GM21717 (cell line): ENCODE measurements around the gene ALDH1A1.

Source experiments
- ATAC-seq: cut with Tn5 transposase; IDR thresholded peaks from one replicate; pipeline ENCODE4 v1.9.1; 2021; ENCODE audit warnings: mild to moderate bottlenecking, moderate library complexity; ENCODE audit not compliant: unreplicated experiment

The ALDH1A1 gene

GRCh38 chr9:72921888-72922654, 30.8 kb downstream of the ALDH1A1 start:
- ATAC-seq = no peak

DNA sequence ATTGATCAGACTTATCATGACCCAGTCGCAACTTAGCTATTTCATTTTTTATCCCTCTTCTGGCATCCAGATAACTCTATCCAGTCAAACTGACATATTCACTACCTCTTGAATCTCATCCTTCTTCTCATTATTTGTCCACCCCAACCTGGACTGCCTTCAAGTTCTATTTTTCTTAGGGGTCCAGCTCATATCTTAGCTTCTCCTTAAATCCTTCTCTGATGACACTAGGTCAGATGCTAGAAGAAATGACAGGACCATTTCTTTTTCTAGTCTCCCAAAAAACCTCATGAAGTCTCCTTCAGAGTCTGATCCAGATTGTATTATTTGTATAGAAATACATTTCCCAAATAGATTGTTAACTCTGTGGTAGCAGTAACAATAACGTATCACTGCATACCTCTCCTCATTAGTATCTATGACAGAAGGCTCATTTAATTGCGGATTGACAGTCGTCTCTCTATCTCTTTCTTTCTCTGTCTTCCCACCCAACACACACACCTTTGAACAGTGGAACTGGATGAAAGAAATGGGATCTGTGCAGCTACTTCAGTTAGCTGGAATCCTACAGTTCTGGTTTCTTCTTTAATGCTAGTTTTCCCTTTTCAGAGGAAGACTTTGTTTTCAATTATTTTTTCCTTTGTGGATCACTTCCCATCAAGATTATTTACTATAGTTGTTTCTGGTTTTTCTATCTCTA, 33.5 kb downstream of the ALDH1A1 start:
- ATAC-seq = no peak

DNA sequence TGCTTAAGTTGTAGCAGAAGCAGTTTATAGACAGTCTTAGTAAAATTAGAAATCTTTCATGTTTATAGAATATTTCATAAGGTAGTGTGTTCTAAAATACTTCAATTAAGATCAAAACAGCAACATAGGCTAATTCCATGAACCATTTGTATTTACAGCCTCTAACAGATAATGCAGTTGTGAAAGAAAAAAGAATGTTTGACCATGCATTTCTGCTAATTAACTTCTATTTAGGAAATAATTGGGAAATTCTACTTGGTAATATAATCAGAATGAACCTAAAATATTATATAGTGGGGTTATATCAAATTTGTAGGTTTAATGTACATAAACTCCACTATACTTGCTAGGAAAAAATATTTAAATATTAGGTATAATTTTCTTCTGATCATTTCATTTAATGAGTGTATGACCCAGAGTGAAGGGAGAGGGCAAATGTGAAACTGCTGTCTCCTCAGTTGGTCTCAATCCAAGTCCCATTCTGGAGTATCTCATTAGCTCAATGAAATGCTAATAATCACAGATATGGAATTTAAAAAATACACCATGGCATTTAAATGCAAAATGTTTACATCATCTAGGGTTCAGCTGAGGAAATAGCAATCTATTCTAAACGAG, 34.9 kb downstream of the ALDH1A1 start:
- ATAC-seq = no peak

DNA sequence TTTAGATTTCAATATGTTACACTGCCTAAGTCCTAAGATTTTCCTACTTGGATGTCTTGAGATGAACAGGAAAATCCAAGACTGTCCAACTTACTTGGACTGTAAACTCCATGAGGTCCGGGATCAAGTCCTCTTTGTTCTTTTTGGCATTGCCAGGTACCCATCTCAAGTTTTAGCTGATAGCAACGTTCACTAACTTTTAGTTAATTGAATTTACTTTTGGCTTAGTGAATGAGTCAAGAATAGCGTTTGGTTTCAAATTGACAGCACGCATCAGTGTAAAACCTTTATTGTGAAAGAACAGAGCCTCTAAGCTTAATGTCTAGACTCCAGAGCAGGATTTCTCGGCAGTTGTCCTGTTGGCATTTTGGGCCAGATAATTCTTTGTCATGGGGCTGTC, 37.2 kb downstream of the ALDH1A1 start:
- no peak for ATAC-seq

DNA sequence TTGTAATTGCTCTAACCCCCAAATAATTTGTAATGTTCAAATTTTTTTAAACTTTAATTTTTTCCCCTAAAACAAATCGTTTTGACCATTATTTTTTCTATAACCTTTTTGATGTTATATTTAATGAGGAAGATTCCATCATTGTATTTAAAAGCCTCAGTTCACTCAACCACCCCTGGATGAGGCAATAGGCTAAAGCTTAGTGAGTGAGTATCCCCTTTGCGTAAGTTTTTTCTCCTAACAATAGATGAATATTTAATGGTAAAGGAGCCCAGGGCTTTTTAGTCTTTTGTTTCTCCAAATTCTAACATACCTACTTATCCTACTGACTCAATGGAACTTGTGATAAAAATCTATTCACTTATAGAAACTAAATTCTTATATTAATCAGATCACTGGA, 38.1 kb downstream of the ALDH1A1 start:
- no peak for ATAC-seq

- no peak for ATAC-seq
Measured at GRCh38 chr9:72913382-72914009, 39.4 kb downstream of the ALDH1A1 start.

GRCh38 chr9:72912476-72913381, 40.1 kb downstream of the ALDH1A1 start:
- ATAC-seq = no peak

GRCh38 chr9:72911816-72912215, 41.0 kb downstream of the ALDH1A1 start:
- no peak for ATAC-seq

- no peak for ATAC-seq
Measured at GRCh38 chr9:72911247-72911775, 41.5 kb downstream of the ALDH1A1 start.

DNA sequence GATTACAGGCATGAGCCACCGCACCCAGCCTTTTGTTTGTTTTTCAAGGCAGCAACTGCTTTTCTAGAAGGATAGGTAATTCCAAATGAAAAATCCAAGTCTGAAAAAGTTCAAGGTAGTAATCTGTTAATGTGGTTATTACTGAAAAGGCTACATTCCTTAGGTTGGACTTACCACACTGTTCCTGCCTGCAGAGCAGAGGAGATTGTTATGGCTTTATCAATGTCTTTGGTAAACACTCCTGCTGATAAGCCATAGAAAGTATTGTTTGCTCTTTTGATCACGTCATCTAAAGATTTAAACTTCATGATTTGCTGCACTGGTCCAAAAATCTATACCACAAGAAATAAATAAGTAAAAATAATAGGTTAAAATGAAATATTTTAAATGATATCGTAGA, 43.4 kb downstream of the ALDH1A1 start:
- ATAC-seq = no peak

- ATAC-seq = no peak
Measured at GRCh38 chr9:72907421-72907820, 45.4 kb downstream of the ALDH1A1 start.

- ATAC-seq = no peak
Measured at GRCh38 chr9:72906810-72907209, 46.0 kb downstream of the ALDH1A1 start.

GRCh38 chr9:72905514-72906480, 47.1 kb downstream of the ALDH1A1 start:
- ATAC-seq = no peak

DNA sequence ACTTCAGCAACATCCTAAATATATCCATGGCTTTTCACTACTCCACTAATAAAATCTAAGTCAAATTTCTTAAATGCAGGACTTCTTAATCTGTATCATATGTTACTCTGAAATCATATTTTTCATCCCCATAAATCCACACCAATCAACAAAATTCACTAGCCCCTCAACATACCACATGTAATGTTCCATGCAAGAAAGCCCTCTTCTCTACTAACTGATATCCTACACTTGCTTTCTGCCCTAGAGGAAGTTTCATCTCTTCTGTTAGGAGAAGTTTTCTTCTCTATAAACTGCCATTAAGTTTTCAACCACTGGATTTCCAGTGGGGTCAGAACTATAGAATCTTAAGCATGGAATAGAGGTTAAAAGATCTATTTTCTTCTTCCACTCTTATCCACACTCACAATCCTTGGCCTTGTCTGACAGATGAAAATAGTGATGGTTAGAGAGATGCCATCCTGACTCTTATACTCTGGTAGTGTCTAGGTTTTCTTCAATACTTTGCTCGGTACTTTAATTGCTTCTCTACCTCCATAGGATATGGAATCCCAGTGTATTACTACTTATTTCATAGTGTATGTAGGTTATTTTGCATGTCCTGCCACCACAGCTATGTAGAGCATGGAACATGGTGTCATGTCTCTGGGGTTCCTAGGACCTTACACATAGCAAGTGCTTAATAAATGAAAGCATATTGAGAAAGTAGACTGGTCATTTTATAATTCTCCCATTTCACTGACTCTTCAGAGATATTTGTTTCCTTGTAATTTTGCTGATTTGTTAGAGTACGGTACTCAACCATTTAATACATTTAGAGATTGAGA, 48.4 kb downstream of the ALDH1A1 start:
- ATAC-seq = no peak

GRCh38 chr9:72903103-72903502, 49.8 kb downstream of the ALDH1A1 start:
- no peak for ATAC-seq

DNA sequence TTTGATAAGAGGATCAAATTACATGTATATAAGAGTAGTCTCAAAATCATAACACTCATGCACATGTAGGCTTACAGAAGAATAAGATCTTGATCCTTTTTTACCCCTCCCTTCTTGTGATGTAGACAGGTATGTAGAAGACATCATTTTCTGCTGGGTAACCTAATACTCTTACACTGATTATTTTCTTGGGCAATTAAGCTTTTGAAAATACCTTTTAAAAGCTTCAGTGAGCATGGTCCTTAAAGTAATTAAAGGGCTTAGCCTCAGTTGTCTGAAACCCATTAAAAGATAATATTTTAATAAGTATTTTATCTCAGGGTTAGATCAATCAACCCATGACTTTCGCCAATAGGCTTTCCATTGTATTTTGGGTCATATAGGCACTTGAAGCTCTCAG, 50.6 kb downstream of the ALDH1A1 start:
- ATAC-seq = no peak

- ATAC-seq = no peak
Measured at GRCh38 chr9:72899734-72900477, 52.9 kb downstream of the ALDH1A1 start.
